Measurements from ENCODE around the gene SCN2B. TPM values are rescaled to one million over a fixed set of nuclear protein-coding genes. Genes with fewer than 3 reads are reported as not detected.

Gene SCN2B
- total and polyA plus RNA-seq, 9 donors: 2.1 to 5.4 (median 4.2) TPM

GRCh38 chr11:118136801-118137200, 39.6 kb downstream of the SCN2B start:
- no peak overlapping the region for H3K4me3 ChIP-seq (ENCODE audit: low read length)
- H3K36me3 ChIP-seq (ENCODE audit: control insufficient read depth, insufficient read depth, low read length): no peaks in the 10 kb centered on the region
- H3K27ac ChIP-seq (ENCODE audit: low read length): no peak overlapping the region
- H3K4me1 ChIP-seq (ENCODE audit: control insufficient read depth, insufficient read depth, low read length): no peaks in the 10 kb centered on the region
- peaks cover 26% of the 10 kb centered on the region for H3K27me3 ChIP-seq (ENCODE audit: control insufficient read depth, insufficient read depth, low read length)
- DNase-seq: no peak
- no peaks in the 10 kb centered on the region for H3K9me3 ChIP-seq (replicated peaks; ENCODE audit: control insufficient read depth, low read depth, low read length)
- WGBS (ENCODE audit: insufficient coverage): 28% methylated on average over 5 of the region's 10 CpGs

- H3K27ac ChIP-seq (ENCODE audit: low read length): no peak overlapping the region
- no peak overlapping the region for H3K4me3 ChIP-seq (ENCODE audit: low read length)
- DNase-seq: no peak
- H3K27me3 ChIP-seq (ENCODE audit: control insufficient read depth, insufficient read depth, low read length): peaks cover 25% of the 10 kb centered on the region
- WGBS (ENCODE audit: insufficient coverage): no CpG with 5 or more reads among the region's 2 CpGs
- H3K9me3 ChIP-seq (replicated peaks; ENCODE audit: control insufficient read depth, low read depth, low read length): no peaks in the 10 kb centered on the region
- H3K4me1 ChIP-seq (ENCODE audit: control insufficient read depth, insufficient read depth, low read length): no peaks in the 10 kb centered on the region
- H3K36me3 ChIP-seq (ENCODE audit: control insufficient read depth, insufficient read depth, low read length): no peaks in the 10 kb centered on the region
Observed at GRCh38 chr11:118136341-118136740, 40.1 kb downstream of the SCN2B start.

- WGBS (ENCODE audit: insufficient coverage): 86% methylated on average over 1 of the region's 5 CpGs
- Histone ChIP-seq H3K36me3 (ENCODE audit: control insufficient read depth, insufficient read depth, low read length) (no peaks in the 10 kb centered on the region), H3K27me3 (ENCODE audit: control insufficient read depth, insufficient read depth, low read length) (peaks cover 20% of the 10 kb centered on the region), H3K4me1 (ENCODE audit: control insufficient read depth, insufficient read depth, low read length) (no peaks in the 10 kb centered on the region), H3K9me3 (replicated peaks; ENCODE audit: control insufficient read depth, low read depth, low read length) (no peaks in the 10 kb centered on the region), H3K4me3 (ENCODE audit: low read length) (no peak overlapping the region), H3K27ac (ENCODE audit: low read length) (no peak overlapping the region)
- DNase-seq: no peak
Observed at GRCh38 chr11:118135796-118136165, 40.7 kb downstream of the SCN2B start.

GRCh38 chr11:118135051-118135795, 41.2 kb downstream of the SCN2B start:
- 80% methylated on average over 1 of the region's 7 CpGs for WGBS (ENCODE audit: insufficient coverage)
- no peaks in the 10 kb centered on the region for H3K36me3 ChIP-seq (ENCODE audit: control insufficient read depth, insufficient read depth, low read length)
- no peaks in the 10 kb centered on the region for H3K9me3 ChIP-seq (replicated peaks; ENCODE audit: control insufficient read depth, low read depth, low read length)
- DNase-seq: no peak
- peaks cover 18% of the 10 kb centered on the region for H3K27me3 ChIP-seq (ENCODE audit: control insufficient read depth, insufficient read depth, low read length)
- no peak overlapping the region for H3K27ac ChIP-seq (ENCODE audit: low read length)
- H3K4me1 ChIP-seq (ENCODE audit: control insufficient read depth, insufficient read depth, low read length): no peaks in the 10 kb centered on the region
- no peak overlapping the region for H3K4me3 ChIP-seq (ENCODE audit: low read length)

- Histone ChIP-seq H3K36me3 (ENCODE audit: control insufficient read depth, insufficient read depth, low read length) (no peaks in the 10 kb centered on the region), H3K4me1 (ENCODE audit: control insufficient read depth, insufficient read depth, low read length) (no peaks in the 10 kb centered on the region), H3K9me3 (replicated peaks; ENCODE audit: control insufficient read depth, low read depth, low read length) (no peaks in the 10 kb centered on the region), H3K27me3 (ENCODE audit: control insufficient read depth, insufficient read depth, low read length) (peaks cover 13% of the 10 kb centered on the region), H3K4me3 (ENCODE audit: low read length) (no peak overlapping the region), H3K27ac (ENCODE audit: low read length) (no peak overlapping the region)
- WGBS (ENCODE audit: insufficient coverage): 66% methylated on average over 7 of the region's 10 CpGs
- DNase-seq: no peak
Observed at GRCh38 chr11:118133816-118134215, 42.6 kb downstream of the SCN2B start.

GRCh38 chr11:118132385-118133151, 43.9 kb downstream of the SCN2B start:
- 64% methylated on average over 5 of the region's 15 CpGs for WGBS (ENCODE audit: insufficient coverage)
- DNase-seq: no peak
- peaks cover 12% of the 10 kb centered on the region for H3K27me3 ChIP-seq (ENCODE audit: control insufficient read depth, insufficient read depth, low read length)
- no peaks in the 10 kb centered on the region for H3K36me3 ChIP-seq (ENCODE audit: control insufficient read depth, insufficient read depth, low read length)
- H3K27ac ChIP-seq (ENCODE audit: low read length): no peak overlapping the region
- H3K4me3 ChIP-seq (ENCODE audit: low read length): no peak overlapping the region
- H3K4me1 ChIP-seq (ENCODE audit: control insufficient read depth, insufficient read depth, low read length): peaks cover 3% of the 10 kb centered on the region
- no peaks in the 10 kb centered on the region for H3K9me3 ChIP-seq (replicated peaks; ENCODE audit: control insufficient read depth, low read depth, low read length)

- no peak for DNase-seq
- WGBS (ENCODE audit: insufficient coverage): 45% methylated on average over 6 of the region's 6 CpGs
- H3K27ac ChIP-seq (ENCODE audit: low read length): no peak overlapping the region
Observed at GRCh38 chr11:118129471-118130172, 46.8 kb downstream of the SCN2B start.

GRCh38 chr11:118128721-118129470, 47.5 kb downstream of the SCN2B start:
- Histone ChIP-seq H3K27ac (ENCODE audit: low read length) (no peak overlapping the region), H3K36me3 (ENCODE audit: control insufficient read depth, insufficient read depth, low read length) (no peaks in the 10 kb centered on the region)
- peak; percentile 37 for DNase-seq

More at GRCh38 chr11:118129471-118130172, 46.8 kb downstream of the SCN2B start:
- Histone ChIP-seq H3K9me3 (replicated peaks; ENCODE audit: control insufficient read depth, low read depth, low read length) (no peaks in the 10 kb centered on the region), H3K36me3 (ENCODE audit: control insufficient read depth, insufficient read depth, low read length) (no peaks in the 10 kb centered on the region), H3K4me3 (ENCODE audit: low read length) (no peak overlapping the region), H3K27me3 (ENCODE audit: control insufficient read depth, insufficient read depth, low read length) (no peaks in the 10 kb centered on the region), H3K4me1 (ENCODE audit: control insufficient read depth, insufficient read depth, low read length) (peaks cover 3% of the 10 kb centered on the region)

GRCh38 chr11:118128310-118128709, 48.1 kb downstream of the SCN2B start:
- WGBS (ENCODE audit: insufficient coverage): 22% methylated on average over 3 of the region's 4 CpGs
- Histone ChIP-seq H3K4me1 (ENCODE audit: control insufficient read depth, insufficient read depth, low read length) (peaks cover 3% of the 10 kb centered on the region), H3K4me3 (ENCODE audit: low read length) (no peak overlapping the region), H3K27me3 (ENCODE audit: control insufficient read depth, insufficient read depth, low read length) (no peaks in the 10 kb centered on the region), H3K36me3 (ENCODE audit: control insufficient read depth, insufficient read depth, low read length) (no peaks in the 10 kb centered on the region), H3K27ac (ENCODE audit: low read length) (no peak overlapping the region), H3K9me3 (replicated peaks; ENCODE audit: control insufficient read depth, low read depth, low read length) (no peaks in the 10 kb centered on the region)
- no peak for DNase-seq

More at GRCh38 chr11:118128721-118129470, 47.5 kb downstream of the SCN2B start:
- Histone ChIP-seq H3K9me3 (replicated peaks; ENCODE audit: control insufficient read depth, low read depth, low read length) (no peaks in the 10 kb centered on the region), H3K27me3 (ENCODE audit: control insufficient read depth, insufficient read depth, low read length) (no peaks in the 10 kb centered on the region), H3K4me1 (ENCODE audit: control insufficient read depth, insufficient read depth, low read length) (peaks cover 3% of the 10 kb centered on the region), H3K4me3 (ENCODE audit: low read length) (no peak overlapping the region)
- 27% methylated on average over 7 of the region's 11 CpGs for WGBS (ENCODE audit: insufficient coverage)

All from muscle of leg (tissue), 11 donors.